WERI-Rb-1 (cell line): ENCODE results near the gene CPNE6.

Source experiments
- DNase-seq: peaks from one replicate; pipeline ENCODE4 v3.0.0-alpha.2; 2020
- H3K27ac ChIP-seq: fragments of 250-450 bp; sonication (Bioruptor Pico); 2 replicates; pipeline ENCODE4 v1.5.1; 2020; ENCODE audit warnings: mild to moderate bottlenecking, moderate library complexity
- H3K27me3 ChIP-seq: fragments of 250-450 bp; sonication (Bioruptor Pico); 2 replicates; pipeline ENCODE4 v1.5.1; 2021; ENCODE audit warnings: mild to moderate bottlenecking, low read depth, moderate library complexity; ENCODE audit not compliant: insufficient read depth, severe bottlenecking
- H3K36me3 ChIP-seq: fragments of 250-450 bp; sonication (Bioruptor Pico); 2 replicates; pipeline ENCODE4 v1.5.1; 2020; ENCODE audit warnings: mild to moderate bottlenecking, moderate library complexity
- H3K4me3 ChIP-seq: 2 replicates; pipeline ENCODE4 v1.5.1; 2011; ENCODE audit warnings: low read depth, mild to moderate bottlenecking, control low read depth, low read length
- H3K9me3 ChIP-seq: fragments of 250-450 bp; sonication (Bioruptor Pico); 2 replicates; pipeline ENCODE4 v1.5.1; 2021; ENCODE audit warnings: mild to moderate bottlenecking, moderate library complexity; ENCODE audit not compliant: severe bottlenecking
- TF ChIP-seq, protein P1 (sequence below): IDR thresholded peaks from 2 replicates; pipeline ENCODE4 v1.5.1; 2011; ENCODE audit warnings: low read depth, mild to moderate bottlenecking, control low read depth, inconsistent platforms, low read length

The CPNE6 gene

DNA sequence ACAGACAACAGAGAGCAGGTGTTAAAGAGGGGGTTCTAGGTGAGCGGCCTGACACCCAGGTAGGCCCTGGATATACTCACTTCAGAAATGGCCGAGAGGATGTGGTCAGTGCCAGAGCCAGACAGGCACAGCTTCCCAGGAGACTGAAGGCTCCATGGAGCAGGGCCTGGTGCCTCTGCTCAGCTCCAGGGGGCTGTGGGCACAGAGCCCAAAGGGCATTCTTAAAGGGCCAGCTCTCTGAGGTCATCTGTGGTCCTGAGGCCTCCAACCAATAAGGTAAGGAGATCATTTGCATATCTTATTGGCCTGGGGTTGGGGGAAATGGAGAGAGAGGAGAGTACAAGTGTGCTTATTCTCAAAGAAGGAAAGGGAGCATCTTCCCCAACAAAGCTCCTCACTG, 13.1 kb downstream of the CPNE6 start:
- Histone ChIP-seq H3K4me3 (no peak overlapping the region), H3K27ac (peak overlapping the region; percentile 88), H3K9me3 (no peaks in the 10 kb centered on the region), H3K27me3 (no peaks in the 10 kb centered on the region), H3K36me3 (no peaks in the 10 kb centered on the region)
- TF ChIP-seq, protein P1, sequence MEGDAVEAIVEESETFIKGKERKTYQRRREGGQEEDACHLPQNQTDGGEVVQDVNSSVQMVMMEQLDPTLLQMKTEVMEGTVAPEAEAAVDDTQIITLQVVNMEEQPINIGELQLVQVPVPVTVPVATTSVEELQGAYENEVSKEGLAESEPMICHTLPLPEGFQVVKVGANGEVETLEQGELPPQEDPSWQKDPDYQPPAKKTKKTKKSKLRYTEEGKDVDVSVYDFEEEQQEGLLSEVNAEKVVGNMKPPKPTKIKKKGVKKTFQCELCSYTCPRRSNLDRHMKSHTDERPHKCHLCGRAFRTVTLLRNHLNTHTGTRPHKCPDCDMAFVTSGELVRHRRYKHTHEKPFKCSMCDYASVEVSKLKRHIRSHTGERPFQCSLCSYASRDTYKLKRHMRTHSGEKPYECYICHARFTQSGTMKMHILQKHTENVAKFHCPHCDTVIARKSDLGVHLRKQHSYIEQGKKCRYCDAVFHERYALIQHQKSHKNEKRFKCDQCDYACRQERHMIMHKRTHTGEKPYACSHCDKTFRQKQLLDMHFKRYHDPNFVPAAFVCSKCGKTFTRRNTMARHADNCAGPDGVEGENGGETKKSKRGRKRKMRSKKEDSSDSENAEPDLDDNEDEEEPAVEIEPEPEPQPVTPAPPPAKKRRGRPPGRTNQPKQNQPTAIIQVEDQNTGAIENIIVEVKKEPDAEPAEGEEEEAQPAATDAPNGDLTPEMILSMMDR, result no peak
- no peak for DNase-seq

DNA sequence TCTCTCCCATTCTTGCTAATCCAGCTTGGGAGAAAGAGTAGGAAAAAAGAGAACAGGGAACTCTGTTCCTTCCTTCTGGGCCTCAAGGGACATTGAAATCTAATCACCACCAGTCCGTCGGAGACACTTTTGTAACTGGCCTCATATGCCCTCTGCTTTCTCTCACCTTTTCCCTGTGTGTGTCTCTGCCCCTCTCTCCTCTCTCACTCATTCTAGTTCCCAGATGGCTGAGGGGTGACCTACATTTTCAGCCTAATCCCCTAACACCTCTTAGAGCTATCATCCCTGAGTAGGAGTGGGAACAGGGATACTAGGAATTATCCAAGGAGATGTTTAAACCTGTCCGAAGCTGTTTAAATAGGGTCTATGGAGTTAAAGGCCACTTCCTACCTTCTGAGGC, 13.9 kb downstream of the CPNE6 start:
- H3K27me3 ChIP-seq, result no peaks in the 10 kb centered on the region
- peak; percentile 79 for DNase-seq
- TF ChIP-seq, protein P1, result no peak
- H3K36me3 ChIP-seq, result no peaks in the 10 kb centered on the region
- no peaks in the 10 kb centered on the region for H3K9me3 ChIP-seq
- peak overlapping the region; percentile 23; the same call in 1 of the 2 replicates for H3K4me3 ChIP-seq
- H3K27ac ChIP-seq, result peak overlapping the region; percentile 88

DNA sequence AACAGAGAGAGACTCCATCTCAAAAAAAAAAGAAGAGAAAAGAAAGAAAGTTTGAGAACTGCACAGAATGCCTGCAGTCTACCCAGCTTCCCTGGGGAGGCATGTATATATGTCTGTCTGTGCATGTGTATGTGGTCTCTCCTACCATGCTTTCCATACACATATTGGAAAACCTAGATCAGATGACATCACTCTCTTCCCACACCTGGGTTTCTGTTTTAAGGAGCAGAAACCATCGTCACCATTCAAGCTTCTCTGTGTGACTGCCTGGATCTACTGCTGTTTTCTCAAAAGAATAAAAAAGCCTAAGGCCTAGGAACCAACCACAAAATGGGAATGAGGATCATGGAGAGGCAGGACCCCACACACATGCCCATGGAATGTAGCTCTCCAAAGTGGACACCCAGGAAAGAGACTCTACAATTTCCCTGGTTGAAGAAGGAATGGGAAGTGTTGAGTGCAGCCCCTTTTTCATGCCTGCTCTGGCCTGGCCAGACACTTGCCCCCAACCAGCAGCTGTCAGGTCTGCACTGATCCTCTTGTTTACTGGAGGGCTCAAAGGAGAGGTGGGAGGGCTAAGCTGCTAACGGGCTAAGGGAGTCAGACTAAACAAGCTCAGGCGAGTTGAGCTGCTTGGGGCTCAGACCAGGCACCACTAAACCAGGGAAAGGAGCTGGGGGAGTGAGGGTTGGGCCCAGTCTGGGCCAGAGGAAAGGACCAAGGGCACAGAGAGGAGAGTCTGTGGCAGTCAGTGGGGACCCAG, 15.0 kb downstream of the CPNE6 start:
- no peaks in the 10 kb centered on the region for H3K36me3 ChIP-seq
- no peaks in the 10 kb centered on the region for H3K9me3 ChIP-seq
- no peaks in the 10 kb centered on the region for H3K27me3 ChIP-seq
- DNase-seq, result peak; percentile 95
- TF ChIP-seq, protein P1, result no peak
- H3K27ac ChIP-seq, result peak overlapping the region; percentile 88
- H3K4me3 ChIP-seq, result peak overlapping the region; percentile 13

DNA sequence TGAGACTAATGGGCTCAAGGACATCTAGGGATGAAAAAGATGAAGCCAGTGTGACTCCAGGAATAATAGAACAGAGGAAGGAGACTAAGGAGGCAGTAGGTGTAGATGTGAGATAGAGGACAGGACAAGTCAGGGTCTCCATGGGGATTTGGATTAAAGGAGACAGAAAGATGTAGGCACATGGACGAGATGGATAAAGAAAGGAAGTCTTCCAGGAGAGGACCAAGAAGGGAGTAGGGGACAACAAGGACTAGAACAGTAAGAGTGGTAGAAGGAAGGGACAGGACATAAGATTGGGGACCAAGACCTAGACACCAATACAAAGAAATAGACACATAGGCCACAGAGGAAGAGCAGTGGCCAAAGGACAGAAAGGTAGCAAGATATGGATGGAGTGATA, 15.6 kb downstream of the CPNE6 start:
- H3K36me3 ChIP-seq, result no peaks in the 10 kb centered on the region
- H3K27me3 ChIP-seq, result no peaks in the 10 kb centered on the region
- no peaks in the 10 kb centered on the region for H3K9me3 ChIP-seq
- TF ChIP-seq, protein P1, result no peak
- DNase-seq, result no peak
- H3K27ac ChIP-seq, result peak overlapping the region; percentile 88
- H3K4me3 ChIP-seq, result peak overlapping the region; percentile 7; the same call in 1 of the 2 replicates

DNA sequence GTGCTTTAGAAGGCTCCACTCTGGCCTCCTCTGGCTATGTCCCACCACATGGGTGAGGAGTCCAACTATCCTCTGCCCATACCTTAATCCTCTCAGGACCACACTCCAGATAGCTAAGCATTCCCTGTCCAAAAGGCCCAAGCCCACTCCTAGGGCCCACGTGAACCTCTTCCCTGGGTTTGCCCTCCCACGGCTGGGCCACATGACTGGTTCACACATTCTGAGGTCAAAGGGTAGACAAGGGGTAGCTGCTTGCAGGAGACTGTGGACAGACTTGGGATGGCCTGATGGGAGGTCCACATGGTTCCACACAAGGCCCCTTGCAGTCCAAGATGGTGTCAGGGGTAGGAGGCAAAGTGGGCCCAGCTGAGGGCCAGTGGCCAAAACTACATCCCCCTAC, 16.7 kb downstream of the CPNE6 start:
- no peaks in the 10 kb centered on the region for H3K36me3 ChIP-seq
- H3K27me3 ChIP-seq, result no peaks in the 10 kb centered on the region
- TF ChIP-seq, protein P1, result no peak
- H3K27ac ChIP-seq, result peak overlapping the region; percentile 88; the same call in 1 of the 2 replicates
- H3K9me3 ChIP-seq, result no peaks in the 10 kb centered on the region
- no peak overlapping the region for H3K4me3 ChIP-seq
- no peak for DNase-seq

DNA sequence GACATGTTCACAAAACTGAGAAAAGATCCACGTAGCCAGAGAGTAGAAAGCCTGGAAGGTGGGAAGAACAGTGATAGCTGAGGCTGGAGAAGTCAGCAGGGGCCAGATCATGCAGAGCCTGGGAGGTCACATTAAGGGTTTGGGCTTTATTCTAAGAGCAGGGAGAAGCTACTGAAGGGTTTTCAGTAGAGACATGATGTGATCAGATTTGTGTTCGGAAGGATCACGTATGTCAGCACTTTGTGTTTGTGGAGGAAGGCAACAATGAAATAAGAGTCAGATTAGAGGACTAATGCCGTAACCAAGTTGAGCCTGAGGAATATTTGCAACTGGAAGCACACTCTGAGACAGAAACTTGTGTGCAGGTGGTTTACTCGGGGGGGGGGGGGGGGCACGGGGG, 18.5 kb downstream of the CPNE6 start:
- Histone ChIP-seq H3K27ac (peak overlapping the region; percentile 61), H3K27me3 (no peaks in the 10 kb centered on the region), H3K36me3 (no peaks in the 10 kb centered on the region), H3K9me3 (no peaks in the 10 kb centered on the region), H3K4me3 (no peak overlapping the region)
- TF ChIP-seq, protein P1, result no peak
- no peak for DNase-seq
